K562 (cell line): ENCODE data around the gene GPSM3. TPM values are rescaled to one million over a fixed set of nuclear protein-coding genes. Genes with fewer than 3 reads are reported as not detected.

Source experiments
- ATAC-seq: fragments of 200-7000 bp; cut with Tn5 transposase; 3 replicates; pipeline ENCODE4 v1.9.1; 2020; ENCODE audit warnings: moderate library complexity
- BruUV-seq: library from RNA; stranded (reverse); fragments of 400-500 nt; replicated peaks from 2 replicates; lab custom pipeline; 2021; lab: Mats Ljungman, UMichigan
- CTCF ChIA-PET: fragments of 300-600 bp; formaldehyde crosslinking; extraction: SDS; loops from one replicate; lab custom pipeline; 2021; ENCODE audit warnings: low intra/inter-chr PET ratio; lab: Yijun Ruan, JAX
- POLR2A ChIA-PET: fragments of 300-600, 350-650 bp; sonication (Branson Sonifier 250); formaldehyde crosslinking; extraction: SDS; loops from one replicate; lab custom pipeline; 2021; ENCODE audit warnings: antibody characterized with exemption, inconsistent platforms; lab: Yijun Ruan, JAX
- DNase-seq, 4 experiments: peaks; one replicate each; pipeline versions ENCODE4 v3.0.0 to v3.0.0-alpha.2; 2011 to 2018; ENCODE audit warnings: low spot score in 3 of 4, mixed read lengths in 3 of 4; ENCODE audit errors: extremely low read depth in 1 of 4
- FAIRE-seq: peaks from 2 replicates; lab custom pipeline; 2011; peaks lifted over from hg19 to GRCh38; lab: Jason Lieb, UNC
- H2AFZ ChIP-seq: 2 replicates; pipeline ENCODE4 v1.6.0; 2011; ENCODE audit warnings: low read depth, low read length, control low read depth, inconsistent platforms
- H3K27ac ChIP-seq: fragments of 200-600 bp; 3 replicates; pipeline ENCODE4 v1.8.0; 2011; ENCODE audit warnings: low read depth, mild to moderate bottlenecking, control low read depth, inconsistent platforms, low read length, moderate library complexity, mixed read lengths; ENCODE audit errors: extremely low read depth
- H3K27me3 ChIP-seq, 2 experiments: fragments of 300-600 bp in 1 of 2; 2 replicates in 1 of 2; 3 replicates in 1 of 2; pipeline versions ENCODE4 v1.6.0 to v1.8.0; 2011; ENCODE audit warnings: inconsistent platforms in 2 of 2, low read length in 2 of 2, mild to moderate bottlenecking in 1 of 2, mixed read lengths in 1 of 2, moderate library complexity in 1 of 2; ENCODE audit not compliant: control insufficient read depth in 2 of 2, insufficient read depth in 2 of 2
- H3K36me3 ChIP-seq: fragments of 300-600 bp; 3 replicates; pipeline ENCODE4 v1.8.0; 2011; ENCODE audit warnings: mild to moderate bottlenecking, low read length, inconsistent platforms; ENCODE audit not compliant: control insufficient read depth, insufficient read depth
- H3K4me1 ChIP-seq, 2 experiments: fragments of 200-600 bp in 1 of 2; replicated peaks in 1 of 2; 2 replicates in 1 of 2; 3 replicates in 1 of 2; pipeline versions ENCODE4 v1.5.1 to v1.8.0; 2011; ENCODE audit warnings: inconsistent platforms in 2 of 2, low read length in 2 of 2, mild to moderate bottlenecking in 1 of 2, mixed read lengths in 1 of 2, moderate library complexity in 1 of 2; ENCODE audit not compliant: control insufficient read depth in 2 of 2, insufficient read depth in 2 of 2
- H3K4me2 ChIP-seq: 2 replicates; pipeline ENCODE4 v1.6.1; 2011; ENCODE audit warnings: low read length, control low read depth, inconsistent platforms, mixed read lengths; ENCODE audit not compliant: insufficient read depth
- H3K4me3 ChIP-seq: fragments of 200-600 bp; sonication (generic), shearing (Covaris generic); 2 replicates; pipeline ENCODE4 v1.5.1; 2016; ENCODE audit warnings: control low read depth, inconsistent platforms
- H3K79me2 ChIP-seq: fragments of 200-600 bp; 3 replicates; pipeline ENCODE4 v1.8.0; 2011; ENCODE audit warnings: low read length, inconsistent platforms; ENCODE audit not compliant: control insufficient read depth, insufficient read depth
- H3K9ac ChIP-seq, 2 experiments: 2 replicates each; pipeline versions ENCODE4 v1.6.0 to v1.6.1; 2011; ENCODE audit warnings: low read depth in 2 of 2, low read length in 2 of 2, control low read depth in 1 of 2, inconsistent platforms in 1 of 2, mild to moderate bottlenecking in 1 of 2, mixed read lengths in 1 of 2; ENCODE audit not compliant: insufficient read depth in 1 of 2
- H3K9me1 ChIP-seq: one replicate; pipeline ENCODE4 v1.6.0; 2011; ENCODE audit warnings: inconsistent platforms, mild to moderate bottlenecking, low read length, moderate library complexity; ENCODE audit not compliant: control insufficient read depth, insufficient read depth
- H3K9me3 ChIP-seq: replicated peaks from 2 replicates; pipeline ENCODE4 v1.5.1; 2011; ENCODE audit warnings: low read depth, low read length, inconsistent platforms; ENCODE audit not compliant: control insufficient read depth, insufficient read depth
- H4K20me1 ChIP-seq: replicated peaks from 2 replicates; pipeline ENCODE4 v1.6.1; 2011; ENCODE audit warnings: low read length, inconsistent platforms, mixed read lengths; ENCODE audit not compliant: control insufficient read depth, insufficient read depth
- JUN ChIP-seq, 2 experiments: sonication (generic) in 1 of 2; formaldehyde crosslinking in 1 of 2; IDR thresholded peaks; 2 replicates each; pipeline versions ENCODE4 v1.6.1 to v1.8.0; 2012 to 2022; ENCODE audit warnings: borderline replicate concordance in 2 of 2, mild to moderate bottlenecking in 2 of 2, improper control_type of control experiment in 1 of 2, low read depth in 1 of 2, low read length in 1 of 2, missing genetic modification reagents in 1 of 2
- NBN ChIP-seq: fragments of 450-650 bp; IDR thresholded peaks from 2 replicates; pipeline ENCODE4 v1.6.1; 2016; ENCODE audit warnings: low read depth, mild to moderate bottlenecking
- NFIC ChIP-seq: fragments of 450-650 bp; IDR thresholded peaks from 2 replicates; pipeline ENCODE4 v1.6.1; 2017; ENCODE audit warnings: mild to moderate bottlenecking, inconsistent platforms
- PRDM10 ChIP-seq: fragments of 450-650 bp; IDR thresholded peaks from 2 replicates; pipeline ENCODE4 v1.6.1; 2018; ENCODE audit not compliant: partially characterized antibody
- TBP ChIP-seq: optimal IDR thresholded peaks from 2 replicates; pipeline ENCODE3; 2011; ENCODE audit warnings: low read depth, low read length, improper control_type of control experiment
- TOE1 ChIP-seq, 2 experiments: fragments of 450-650 bp in 1 of 2; sonication (generic) in 1 of 2; formaldehyde crosslinking in 1 of 2; IDR thresholded peaks; 2 replicates each; pipeline versions ENCODE4 v1.7.1 to v1.8.0; 2016 to 2022; ENCODE audit warnings: borderline replicate concordance in 2 of 2, mild to moderate bottlenecking in 2 of 2, antibody characterized with exemption in 1 of 2, inconsistent platforms in 1 of 2, low read depth in 1 of 2, missing genetic modification reagents in 1 of 2, moderate library complexity in 1 of 2
- ZNF212 ChIP-seq: fragments of 450-650 bp; formaldehyde crosslinking; IDR thresholded peaks from 2 replicates; pipeline ENCODE4 v1.4.0; 2020; ENCODE audit warnings: mild to moderate bottlenecking
- ZNF57 ChIP-seq: fragments of 450-650 bp; formaldehyde crosslinking; IDR thresholded peaks from 2 replicates; pipeline ENCODE4 v1.4.0; 2020; ENCODE audit warnings: mild to moderate bottlenecking, moderate library complexity
- ZNF583 ChIP-seq: fragments of 250-450 bp; sonication (Bioruptor Pico); IDR thresholded peaks from 2 replicates; pipeline ENCODE4 v1.4.0; 2020
- ZNF589 ChIP-seq: fragments of 200-800 bp; sonication (Bioruptor generic); IDR thresholded peaks from 2 replicates; pipeline ENCODE4 v1.6.1; 2016; ENCODE audit warnings: low read depth, missing genetic modification characterization, missing compliant biosample characterization
- WGBS: fragments of 100-300 bp; shearing (Covaris generic); methylation state at CpG from one replicate; pipeline ENCODE4 v1.1.6; 2016; ENCODE audit warnings: low coverage, mixed read lengths; ENCODE audit not compliant: insufficient coverage; ENCODE audit errors: missing lambda C conversion rate; 5-methylcytosine and 5-hydroxymethylcytosine counted together
- in situ Hi-C: fragments of 300-500 bp; cut with MboI; formaldehyde crosslinking; loops from 4 replicates; pipeline ENCODE4 v1.15.0; 2018; ENCODE audit warnings: inconsistent platforms, mixed read lengths
- intact Hi-C: fragments of 100-400 bp; cut with micrococcal nuclease; formaldehyde crosslinking; loops from 2 replicates; pipeline ENCODE4 v1.14.2; 2022
- polyA plus RNA-seq, 8 experiments: library from polyadenylated mRNA; depleted of rRNA in 4 of 8; stranded (reverse) in 5 of 8; unstranded in 3 of 8; fragments of >200 nt; fragmentation: Nextera tagmentation in 2 of 8; fragmentation: Illumina TruSeq in 1 of 8; extraction: Ambion mirVana in 2 of 8; extraction: Trizol in 1 of 8; gene quantifications; 2 replicates each; pipeline versions ENCODE4 v1.2.1 to v1.2.3, GENCODE V29; 2011 to 2014; ENCODE audit warnings: inconsistent platforms in 1 of 8, missing spikeins in 1 of 8
- total RNA-seq, 7 experiments: library from RNA; depleted of rRNA in 6 of 7; stranded (reverse); fragments of >200 nt in 6 of 7; fragmentation: Illumina TruSeq in 2 of 7; extraction: Trizol in 2 of 7; gene quantifications; 2 replicates each; pipeline versions ENCODE4 v1.2.1 to v1.2.3, GENCODE V29; 2011 to 2021; ENCODE audit warnings: low replicate concordance in 1 of 7
- TF ChIP-seq, protein P1 (sequence below): sonication (generic); formaldehyde crosslinking; IDR thresholded peaks from 2 replicates; pipeline ENCODE4 v1.4.0; 2020; ENCODE audit warnings: mild to moderate bottlenecking, missing genetic modification reagents
- TF ChIP-seq, protein P2 (sequence below): sonication (generic); formaldehyde crosslinking; IDR thresholded peaks from 2 replicates; pipeline ENCODE4 v1.5.0; 2020; ENCODE audit warnings: missing genetic modification reagents

GPSM3 gene
- total and polyA plus RNA-seq, 9 of the 15 experiments (the other 6 are each of a cell fraction or from before 2014, with no cell fraction given) = 5.3 to 42.6 (median 24.4) TPM

GRCh38 chr6:32178547-32179440 is 13.6 kb downstream of the GPSM3 start:
- peaks cover 56% of the 10 kb centered on the region; the same call in 2 of the 3 replicates for H3K36me3 ChIP-seq
- ATAC-seq (peak; percentile 11), DNase-seq (peak; percentile 37 to 59 (median 54)), FAIRE-seq (no peak)
- ChIA-PET POLR2A (interaction anchor here (0.6 to 4.5 kb wide), 9 partner anchors 11 to 794 kb away, joined by 3 to 30 read pairs (median 6); partner anchors contain the start of genes ATF6B, EGFL8, FKBPL and PBX2), CTCF (no interaction called here)
- peak overlapping the region; percentile 71 for H2AFZ ChIP-seq
- H4K20me1 ChIP-seq = no peaks in the 10 kb centered on the region
- peak overlapping the region; percentile 100 for H3K4me2 ChIP-seq
- intact Hi-C loops = loop anchor here (2.0 to 10.0 kb wide), 3 partner anchors 60 to 514 kb away; partner anchors contain the start of genes C6orf47, CSNK2B, GPANK1 and HSPA1B
- no peaks in the 10 kb centered on the region for H3K27me3 ChIP-seq
- H3K9me1 ChIP-seq = peaks cover 7% of the 10 kb centered on the region
- under 1% methylated on average over 24 of the region's 24 CpGs for WGBS
- peak overlapping the region; percentile 88 for H3K4me3 ChIP-seq
- H3K9ac ChIP-seq = peak overlapping the region; percentile 86 to 91
- in situ Hi-C loops = no loop called here
- H3K9me3 ChIP-seq = no peaks in the 10 kb centered on the region
- BruUV-seq = TSS peak; percentile 71
- H3K79me2 ChIP-seq = peaks cover 67% of the 10 kb centered on the region
- H3K27ac ChIP-seq = peak overlapping the region; percentile 94
- H3K4me1 ChIP-seq = peaks cover 48 to 57% of the 10 kb centered on the region in 2 experiments
- peak; percentile 11; the same call in 1 of the 2 replicates for TF ChIP-seq ZNF583 (CRISPR knock-in tag)
- TF ChIP-seq ZNF212 (CRISPR knock-in tag) = no peak
- TF ChIP-seq ZNF57 (CRISPR knock-in tag) = peak; percentile 64; the same call in 1 of the 2 replicates
- TF ChIP-seq, protein P1, sequence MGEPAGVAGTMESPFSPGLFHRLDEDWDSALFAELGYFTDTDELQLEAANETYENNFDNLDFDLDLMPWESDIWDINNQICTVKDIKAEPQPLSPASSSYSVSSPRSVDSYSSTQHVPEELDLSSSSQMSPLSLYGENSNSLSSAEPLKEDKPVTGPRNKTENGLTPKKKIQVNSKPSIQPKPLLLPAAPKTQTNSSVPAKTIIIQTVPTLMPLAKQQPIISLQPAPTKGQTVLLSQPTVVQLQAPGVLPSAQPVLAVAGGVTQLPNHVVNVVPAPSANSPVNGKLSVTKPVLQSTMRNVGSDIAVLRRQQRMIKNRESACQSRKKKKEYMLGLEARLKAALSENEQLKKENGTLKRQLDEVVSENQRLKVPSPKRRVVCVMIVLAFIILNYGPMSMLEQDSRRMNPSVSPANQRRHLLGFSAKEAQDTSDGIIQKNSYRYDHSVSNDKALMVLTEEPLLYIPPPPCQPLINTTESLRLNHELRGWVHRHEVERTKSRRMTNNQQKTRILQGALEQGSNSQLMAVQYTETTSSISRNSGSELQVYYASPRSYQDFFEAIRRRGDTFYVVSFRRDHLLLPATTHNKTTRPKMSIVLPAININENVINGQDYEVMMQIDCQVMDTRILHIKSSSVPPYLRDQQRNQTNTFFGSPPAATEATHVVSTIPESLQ = peak; percentile 80; the same call in 1 of the 2 replicates
- TF ChIP-seq, protein P2, sequence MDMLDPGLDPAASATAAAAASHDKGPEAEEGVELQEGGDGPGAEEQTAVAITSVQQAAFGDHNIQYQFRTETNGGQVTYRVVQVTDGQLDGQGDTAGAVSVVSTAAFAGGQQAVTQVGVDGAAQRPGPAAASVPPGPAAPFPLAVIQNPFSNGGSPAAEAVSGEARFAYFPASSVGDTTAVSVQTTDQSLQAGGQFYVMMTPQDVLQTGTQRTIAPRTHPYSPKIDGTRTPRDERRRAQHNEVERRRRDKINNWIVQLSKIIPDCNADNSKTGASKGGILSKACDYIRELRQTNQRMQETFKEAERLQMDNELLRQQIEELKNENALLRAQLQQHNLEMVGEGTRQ (CRISPR knock-in tag) = peak; percentile 78
- peak; percentile 60 for TF ChIP-seq TBP
- peak; percentile 6 for TF ChIP-seq PRDM10
- TF ChIP-seq ZNF589 (CRISPR knock-in tag) = peak; percentile 24; the same call in 1 of the 2 replicates
- 0 out of 2 replicates have a peak, but pooled peaks have one; percentile 2 for TF ChIP-seq NFIC
- peak; percentile 28; the same call in 1 of the 2 replicates for TF ChIP-seq NBN
- no peak for TF ChIP-seq JUN (IDR thresholded peaks at IDR 0.05; ENCODE audit: borderline replicate concordance, low read depth, low read length)
- TF ChIP-seq JUN (CRISPR knock-in tag; IDR thresholded peaks at IDR 0.05; ENCODE audit: borderline replicate concordance) = no peak
- TF ChIP-seq TOE1 (IDR thresholded peaks at IDR 0.05; ENCODE audit: borderline replicate concordance) = peak; percentile 86
- TF ChIP-seq TOE1 (CRISPR knock-in tag; IDR thresholded peaks at IDR 0.05; ENCODE audit: borderline replicate concordance, low read depth) = no peak
